HG03039 (cell line): ENCODE measurements around the gene TMEM165.

Experiments used
- ATAC-seq: cut with Tn5 transposase; IDR thresholded peaks from one replicate; pipeline ENCODE4 v1.9.1; 2021; ENCODE audit warnings: mild to moderate bottlenecking, moderate library complexity; ENCODE audit not compliant: unreplicated experiment

The TMEM165 gene

GRCh38 chr4:55447108-55447708 is 51.5 kb downstream of the TMEM165 start:
- ATAC-seq: no peak

GRCh38 chr4:55447831-55448230 is 52.1 kb downstream of the TMEM165 start:
- no peak for ATAC-seq

- ATAC-seq: no peak
Measured at GRCh38 chr4:55450566-55450965, 54.8 kb downstream of the TMEM165 start.

GRCh38 chr4:55458164-55458563 is 62.4 kb downstream of the TMEM165 start:
- ATAC-seq: no peak

GRCh38 chr4:55458611-55459010 is 62.9 kb downstream of the TMEM165 start:
- no peak for ATAC-seq

- ATAC-seq: no peak
Measured at GRCh38 chr4:55466001-55466400, 70.2 kb downstream of the TMEM165 start.

GRCh38 chr4:55468724-55469123 is 73.0 kb downstream of the TMEM165 start:
- ATAC-seq: no peak

GRCh38 chr4:55469979-55470378 is 74.2 kb downstream of the TMEM165 start:
- ATAC-seq: no peak
